Measurements from ENCODE around the gene MPHOSPH10. TPM values are rescaled to one million over a fixed set of nuclear protein-coding genes. Genes with fewer than 3 reads are reported as not detected.
"Not testable (repeated sequence)": the region's sequence is repeated elsewhere in the genome, so short reads cannot be mapped to it uniquely, and the experiment has no call there.

MPHOSPH10 gene
- polyA plus RNA-seq, 4 donors, result 14.3 to 31.2 (median 18.5) TPM

DNA sequence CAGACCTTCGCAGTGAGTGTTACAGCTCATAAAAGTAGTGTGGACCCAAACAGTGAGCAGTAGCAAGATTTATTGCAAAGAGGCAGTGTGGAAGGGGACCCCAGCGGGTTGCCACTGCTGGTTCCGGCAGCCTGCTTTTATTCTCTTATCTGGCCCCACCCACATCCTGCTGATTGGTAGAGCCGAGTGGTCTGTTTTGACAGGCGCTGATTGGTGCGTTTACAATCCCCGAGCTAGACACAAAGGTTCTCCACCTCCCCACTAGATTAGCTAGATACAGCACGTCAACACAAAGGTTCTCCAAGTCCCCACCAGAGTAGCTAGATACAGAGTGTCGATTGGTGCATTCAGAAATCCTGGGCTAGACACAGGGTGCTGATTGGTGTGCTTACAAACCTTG lies 38.6 kb upstream of the MPHOSPH10 start:
- H3K27ac ChIP-seq (ENCODE audit: low read depth in 1 of 3, low read length in 2 of 3); H3K9me3 ChIP-seq (ENCODE audit: control insufficient read depth in 2 of 2, insufficient read depth in 1 of 2, low read depth in 1 of 2, low read length in 1 of 2); FAIRE-seq; H3K27me3 ChIP-seq (ENCODE audit: control insufficient read depth in 3 of 3, insufficient read depth in 3 of 3, low read length in 3 of 3); DNase-seq; H3K36me3 ChIP-seq (ENCODE audit: control insufficient read depth in 3 of 3, insufficient read depth in 2 of 3, low read depth in 1 of 3, low read length in 3 of 3); H3K4me1 ChIP-seq (ENCODE audit: control insufficient read depth in 3 of 3, insufficient read depth in 2 of 3, low read depth in 1 of 3, low read length in 2 of 3); H3K4me3 ChIP-seq (ENCODE audit: low read depth in 1 of 3, low read length in 3 of 3): not testable (repeated sequence)
- 82 to 87% (median 84%) methylated on average over 9 of the region's 9 CpGs for WGBS, 3 donors

DNA sequence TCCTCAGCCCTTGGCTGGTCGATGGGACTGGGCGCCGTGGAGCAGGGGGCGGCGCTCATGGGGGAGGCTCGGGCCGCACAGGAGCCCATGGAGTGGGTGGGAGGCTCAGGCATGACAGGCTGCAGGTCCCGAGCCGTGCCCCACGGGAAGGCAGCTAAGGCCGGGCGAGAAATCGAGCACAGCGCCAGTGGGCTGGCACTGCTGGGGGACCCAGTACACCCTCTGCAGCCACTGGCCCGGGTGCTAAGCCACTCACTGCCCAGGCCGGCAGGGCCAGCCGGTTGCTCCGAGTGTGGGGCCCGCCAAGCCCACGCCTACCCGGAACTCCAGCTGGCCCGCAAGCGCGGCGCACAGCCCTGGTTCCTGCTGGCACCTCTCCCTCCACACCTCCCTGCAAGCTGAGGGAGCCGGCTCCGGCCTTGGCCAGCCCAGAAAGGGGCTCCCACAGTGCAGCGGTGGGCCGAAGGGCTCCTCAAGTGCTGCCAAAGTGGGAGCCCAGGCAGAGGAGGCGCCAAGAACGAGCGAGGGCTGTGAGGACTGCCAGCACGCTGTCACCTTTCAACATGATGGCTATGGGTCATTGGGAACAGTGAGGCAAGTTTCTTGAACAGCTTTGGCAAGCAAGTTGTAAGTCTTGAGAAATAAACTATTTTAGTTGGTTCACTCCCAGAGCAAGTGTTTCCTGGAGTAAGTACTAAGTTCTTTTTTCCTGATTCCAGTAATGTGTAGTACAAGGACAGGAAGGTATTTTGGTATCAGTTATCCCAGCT lies 37.8 kb upstream of the MPHOSPH10 start:
- FAIRE-seq; DNase-seq; H3K4me3 ChIP-seq (ENCODE audit: low read depth in 1 of 3, low read length in 3 of 3); H3K9me3 ChIP-seq (ENCODE audit: control insufficient read depth in 2 of 2, insufficient read depth in 1 of 2, low read depth in 1 of 2, low read length in 1 of 2); H3K27me3 ChIP-seq (ENCODE audit: control insufficient read depth in 3 of 3, insufficient read depth in 3 of 3, low read length in 3 of 3); H3K36me3 ChIP-seq (ENCODE audit: control insufficient read depth in 3 of 3, insufficient read depth in 2 of 3, low read depth in 1 of 3, low read length in 3 of 3); H3K4me1 ChIP-seq (ENCODE audit: control insufficient read depth in 3 of 3, insufficient read depth in 2 of 3, low read depth in 1 of 3, low read length in 2 of 3); H3K27ac ChIP-seq (ENCODE audit: low read depth in 1 of 3, low read length in 2 of 3): not testable (repeated sequence)
- 89 to 96% (median 95%) methylated on average over 29 to 33 of the region's 33 CpGs for WGBS, 3 donors

DNA sequence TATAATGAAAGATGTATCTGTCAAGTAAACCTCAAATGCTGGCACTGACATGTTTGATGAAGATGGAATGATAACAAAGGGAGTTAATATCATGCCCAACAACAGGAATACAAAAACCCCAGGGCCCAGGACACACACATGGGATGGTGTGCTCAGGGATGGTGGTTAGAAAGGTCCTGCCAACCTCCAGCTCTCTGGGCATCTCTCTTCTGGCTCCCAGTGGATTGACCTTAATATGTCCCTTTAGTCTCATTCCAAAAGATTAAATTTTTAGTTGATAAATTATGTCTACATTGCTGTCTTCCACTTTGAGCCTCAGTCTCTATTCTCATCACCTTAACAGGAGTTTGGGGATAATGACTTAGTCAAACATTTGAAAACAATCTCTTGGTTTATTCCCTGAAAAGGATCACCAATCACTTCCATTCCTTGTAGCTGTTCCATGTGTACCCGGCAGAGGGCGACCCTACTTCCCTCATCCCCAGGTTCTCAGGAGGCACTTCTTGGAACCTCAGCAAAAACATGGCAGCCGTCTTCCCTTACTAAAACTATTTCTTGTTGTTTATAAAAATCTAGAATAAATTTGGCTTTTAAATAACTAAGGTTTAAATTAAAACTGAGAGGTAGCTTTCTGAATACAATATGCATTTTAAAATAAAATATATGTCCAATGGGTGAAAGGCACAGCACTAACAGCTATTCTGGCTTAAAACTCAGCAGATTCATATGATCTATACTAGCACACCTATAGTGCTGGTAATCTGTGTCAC lies 30.1 kb upstream of the MPHOSPH10 start:
- no peak for FAIRE-seq
- 4 to 8% (median 5%) methylated on average over 3 of the region's 3 CpGs for WGBS, 3 donors

DNA sequence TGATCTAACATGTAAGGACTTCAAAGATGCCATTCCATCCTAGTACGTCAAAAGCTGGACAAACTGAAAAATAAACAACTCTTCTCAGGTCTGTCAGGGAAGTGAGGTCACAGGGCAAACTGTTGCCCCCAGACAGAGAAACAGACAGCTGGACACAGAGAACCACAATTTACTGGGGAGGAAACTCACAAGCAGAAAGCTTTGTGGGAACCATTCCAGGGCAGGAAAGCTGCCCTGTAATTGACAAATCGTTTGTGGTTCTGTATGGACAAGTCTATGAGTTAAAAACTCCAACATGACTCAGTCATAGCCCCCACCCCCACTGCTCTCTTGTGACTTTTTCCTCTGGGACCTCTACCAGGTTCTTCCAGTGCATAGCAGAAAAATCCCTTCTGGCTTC lies 28.8 kb upstream of the MPHOSPH10 start:
- FAIRE-seq (no peak), DNase-seq (no peak)
- Histone ChIP-seq H3K4me1 (ENCODE audit: control insufficient read depth in 3 of 3, insufficient read depth in 2 of 3, low read depth in 1 of 3, low read length in 2 of 3) (no peaks in the 10 kb centered on the region), H3K27me3 (ENCODE audit: control insufficient read depth in 3 of 3, insufficient read depth in 3 of 3, low read length in 3 of 3) (peaks cover 0 to 2% (median 0%) of the 10 kb centered on the region in 3 donors), H3K36me3 (ENCODE audit: control insufficient read depth in 3 of 3, insufficient read depth in 2 of 3, low read depth in 1 of 3, low read length in 3 of 3) (no peaks in the 10 kb centered on the region), H3K4me3 (ENCODE audit: low read depth in 1 of 3, low read length in 3 of 3) (no peak overlapping the region), H3K9me3 (ENCODE audit: control insufficient read depth in 2 of 2, insufficient read depth in 1 of 2, low read depth in 1 of 2, low read length in 1 of 2) (no peaks in the 10 kb centered on the region), H3K27ac (ENCODE audit: low read depth in 1 of 3, low read length in 2 of 3) (no peak overlapping the region)
- WGBS, 3 donors, result 39 to 68% (median 51%) methylated on average over 2 of the region's 2 CpGs

More for the DNA sequence above, 30.1 kb upstream of the MPHOSPH10 start:
- Histone ChIP-seq H3K4me1 (ENCODE audit: control insufficient read depth in 3 of 3, insufficient read depth in 2 of 3, low read depth in 1 of 3, low read length in 2 of 3) (no peaks in the 10 kb centered on the region), H3K27me3 (ENCODE audit: control insufficient read depth in 3 of 3, insufficient read depth in 3 of 3, low read length in 3 of 3) (peaks cover 0 to 2% (median 0%) of the 10 kb centered on the region in 3 donors), H3K27ac (ENCODE audit: low read depth in 1 of 3, low read length in 2 of 3) (no peak overlapping the region), H3K36me3 (ENCODE audit: control insufficient read depth in 3 of 3, insufficient read depth in 2 of 3, low read depth in 1 of 3, low read length in 3 of 3) (no peaks in the 10 kb centered on the region), H3K4me3 (ENCODE audit: low read depth in 1 of 3, low read length in 3 of 3) (no peak overlapping the region), H3K9me3 (ENCODE audit: control insufficient read depth in 2 of 2, insufficient read depth in 1 of 2, low read depth in 1 of 2, low read length in 1 of 2) (no peaks in the 10 kb centered on the region)
- peak; percentile 61 to 62 for DNase-seq

DNA sequence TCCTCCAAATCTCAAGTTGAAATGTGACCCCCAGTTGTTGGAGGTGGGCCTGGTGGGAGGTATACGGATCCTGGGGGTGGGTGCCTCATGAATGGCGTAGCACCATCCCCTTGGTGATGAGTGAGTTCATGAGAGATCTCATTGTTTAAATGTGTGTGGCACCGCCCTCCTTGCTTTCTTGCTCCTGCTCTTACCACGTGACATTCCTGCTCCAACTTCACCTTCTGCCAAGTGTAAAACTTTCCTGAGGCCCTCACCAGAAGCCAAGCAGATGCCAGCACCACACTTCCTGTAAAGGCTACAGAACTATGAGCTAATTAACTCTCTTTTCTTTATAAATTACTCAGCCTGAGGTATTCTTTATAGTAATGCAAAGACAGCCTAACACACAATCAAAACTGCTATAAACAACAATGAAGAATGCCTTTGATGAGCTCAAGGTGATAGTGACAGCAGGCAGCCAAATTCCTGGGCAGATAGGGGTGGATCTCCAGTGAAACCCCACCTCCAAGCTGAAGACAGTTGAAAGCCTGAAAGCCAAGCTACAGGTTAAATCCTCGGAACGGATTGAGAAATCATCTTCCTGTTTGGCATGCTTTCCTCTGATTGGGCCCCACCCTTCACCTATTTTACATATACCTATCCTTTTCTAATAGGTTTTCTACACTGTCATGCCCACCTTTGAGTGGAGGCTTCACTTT lies 27.3 kb upstream of the MPHOSPH10 start:
- Histone ChIP-seq H3K27ac (ENCODE audit: low read depth in 1 of 3, low read length in 2 of 3) (no peak overlapping the region), H3K36me3 (ENCODE audit: control insufficient read depth in 3 of 3, insufficient read depth in 2 of 3, low read depth in 1 of 3, low read length in 3 of 3) (no peaks in the 10 kb centered on the region), H3K4me3 (ENCODE audit: low read depth in 1 of 3, low read length in 3 of 3) (no peak overlapping the region), H3K4me1 (ENCODE audit: control insufficient read depth in 3 of 3, insufficient read depth in 2 of 3, low read depth in 1 of 3, low read length in 2 of 3) (no peaks in the 10 kb centered on the region), H3K9me3 (ENCODE audit: control insufficient read depth in 2 of 2, insufficient read depth in 1 of 2, low read depth in 1 of 2, low read length in 1 of 2) (no peaks in the 10 kb centered on the region), H3K27me3 (ENCODE audit: control insufficient read depth in 3 of 3, insufficient read depth in 3 of 3, low read length in 3 of 3) (peaks cover 0 to 2% (median 0%) of the 10 kb centered on the region in 3 donors)
- WGBS, 3 donors, result 54 to 63% (median 59%) methylated on average over 6 of the region's 6 CpGs
- no peak for FAIRE-seq
- no peak for DNase-seq

DNA sequence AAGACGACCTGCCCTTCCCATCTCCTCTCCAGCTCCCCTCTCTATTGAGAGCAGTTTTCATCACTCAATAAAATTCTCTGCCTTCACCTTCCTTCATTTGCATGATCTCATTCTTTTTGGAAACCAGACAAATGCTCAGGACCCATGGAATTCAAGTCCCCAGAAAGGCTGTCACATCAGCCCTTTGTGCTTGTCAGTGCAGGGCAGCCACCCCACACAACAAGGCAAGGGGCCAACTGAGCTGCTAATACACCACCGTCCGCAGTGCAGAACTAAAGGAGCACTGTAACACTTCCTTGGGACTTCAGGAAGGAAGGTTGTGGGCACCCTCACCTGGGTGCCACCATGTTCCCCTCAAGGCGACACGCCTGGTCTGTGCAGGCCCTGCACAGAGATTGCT lies 26.6 kb upstream of the MPHOSPH10 start:
- no peak for FAIRE-seq
- 85 to 94% (median 88%) methylated on average over 5 of the region's 5 CpGs for WGBS, 3 donors

DNA sequence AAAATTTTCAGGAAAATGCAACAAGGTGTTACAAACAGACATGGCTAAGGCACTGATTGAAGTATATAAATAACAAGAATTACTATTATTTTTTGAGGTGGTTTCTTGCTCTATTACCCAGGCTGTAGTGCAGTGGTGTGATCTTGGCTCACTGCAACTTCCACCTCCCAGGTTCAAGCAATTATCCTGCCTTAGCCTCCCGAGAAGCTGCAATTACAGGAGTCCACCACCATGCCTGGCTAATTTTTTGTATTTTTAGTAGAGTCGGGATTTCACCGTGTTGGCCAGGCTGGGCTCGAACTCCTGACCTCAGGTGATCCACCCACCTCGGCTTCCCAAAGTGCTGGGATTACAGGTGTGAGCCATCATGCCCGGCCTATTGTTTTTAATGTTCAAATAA lies 24.0 kb upstream of the MPHOSPH10 start:
- H3K9me3 ChIP-seq (ENCODE audit: control insufficient read depth in 2 of 2, insufficient read depth in 1 of 2, low read depth in 1 of 2, low read length in 1 of 2); H3K36me3 ChIP-seq (ENCODE audit: control insufficient read depth in 3 of 3, insufficient read depth in 2 of 3, low read depth in 1 of 3, low read length in 3 of 3); H3K4me3 ChIP-seq (ENCODE audit: low read depth in 1 of 3, low read length in 3 of 3); DNase-seq; FAIRE-seq; H3K4me1 ChIP-seq (ENCODE audit: control insufficient read depth in 3 of 3, insufficient read depth in 2 of 3, low read depth in 1 of 3, low read length in 2 of 3); H3K27ac ChIP-seq (ENCODE audit: low read depth in 1 of 3, low read length in 2 of 3); H3K27me3 ChIP-seq (ENCODE audit: control insufficient read depth in 3 of 3, insufficient read depth in 3 of 3, low read length in 3 of 3): not testable (repeated sequence)
- WGBS, 3 donors, result 80 to 87% (median 84%) methylated on average over 6 of the region's 6 CpGs

More for the DNA sequence above, 26.6 kb upstream of the MPHOSPH10 start:
- Histone ChIP-seq H3K4me3 (ENCODE audit: low read depth in 1 of 3, low read length in 3 of 3) (no peak overlapping the region), H3K36me3 (ENCODE audit: control insufficient read depth in 3 of 3, insufficient read depth in 2 of 3, low read depth in 1 of 3, low read length in 3 of 3) (no peaks in the 10 kb centered on the region), H3K4me1 (ENCODE audit: control insufficient read depth in 3 of 3, insufficient read depth in 2 of 3, low read depth in 1 of 3, low read length in 2 of 3) (no peaks in the 10 kb centered on the region), H3K27me3 (ENCODE audit: control insufficient read depth in 3 of 3, insufficient read depth in 3 of 3, low read length in 3 of 3) (peaks cover 0 to 2% (median 0%) of the 10 kb centered on the region in 3 donors), H3K9me3 (ENCODE audit: control insufficient read depth in 2 of 2, insufficient read depth in 1 of 2, low read depth in 1 of 2, low read length in 1 of 2) (no peaks in the 10 kb centered on the region), H3K27ac (ENCODE audit: low read depth in 1 of 3, low read length in 2 of 3) (no peak overlapping the region)
- DNase-seq, result no peak

DNA sequence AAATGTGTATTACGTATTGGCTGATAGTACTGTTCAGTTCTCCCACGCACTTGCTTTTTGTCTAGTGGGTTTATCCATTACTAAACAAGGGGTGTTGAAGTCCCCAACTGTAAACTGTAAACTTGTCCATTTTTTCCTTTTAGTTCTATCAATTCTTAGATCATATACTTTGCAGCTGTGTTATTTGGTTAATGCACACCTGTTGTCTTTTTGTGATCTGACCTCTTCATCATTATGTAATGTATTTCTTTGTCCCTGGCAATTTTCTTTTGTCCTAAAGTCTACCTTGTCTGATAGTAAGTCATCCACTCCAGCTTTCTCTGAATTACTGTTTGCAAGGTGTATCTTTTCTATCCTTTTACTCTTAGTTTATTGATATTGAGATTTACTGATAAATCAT lies 22.3 kb upstream of the MPHOSPH10 start:
- no peak for DNase-seq
- Histone ChIP-seq H3K9me3 (ENCODE audit: control insufficient read depth in 2 of 2, insufficient read depth in 1 of 2, low read depth in 1 of 2, low read length in 1 of 2) (no peaks in the 10 kb centered on the region), H3K4me3 (ENCODE audit: low read depth in 1 of 3, low read length in 3 of 3) (no peak overlapping the region), H3K4me1 (ENCODE audit: control insufficient read depth in 3 of 3, insufficient read depth in 2 of 3, low read depth in 1 of 3, low read length in 2 of 3) (no peaks in the 10 kb centered on the region), H3K27ac (ENCODE audit: low read depth in 1 of 3, low read length in 2 of 3) (no peak overlapping the region), H3K27me3 (ENCODE audit: control insufficient read depth in 3 of 3, insufficient read depth in 3 of 3, low read length in 3 of 3) (no peaks in the 10 kb centered on the region), H3K36me3 (ENCODE audit: control insufficient read depth in 3 of 3, insufficient read depth in 2 of 3, low read depth in 1 of 3, low read length in 3 of 3) (no peaks in the 10 kb centered on the region)
- no peak for FAIRE-seq
- 90 to 94% (median 93%) methylated on average over 2 of the region's 2 CpGs for WGBS, 3 donors

All from small intestine (tissue), 7 donors.